Parathyroid adenoma (tissue), 2 donors: ENCODE results near the gene CBLN3.

Source experiments
- H2AFZ ChIP-seq: fragments of 300-600 bp; sonication (generic); one replicate; pipeline ENCODE4 v1.7.0; 2017; ENCODE audit warnings: antibody characterized with exemption, mild to moderate bottlenecking
- H3K27ac ChIP-seq: fragments of 300-600 bp; sonication (generic); one replicate; pipeline ENCODE4 v1.7.0; 2017
- H3K27me3 ChIP-seq: fragments of 300-600 bp; sonication (generic); one replicate; pipeline ENCODE4 v1.7.0; 2017; ENCODE audit warnings: low read length; ENCODE audit not compliant: control insufficient read depth, insufficient read depth
- H3K36me3 ChIP-seq: fragments of 300-600 bp; sonication (generic); one replicate; pipeline ENCODE4 v1.7.0; 2017; ENCODE audit warnings: low read length; ENCODE audit not compliant: control insufficient read depth, insufficient read depth
- H3K4me1 ChIP-seq: fragments of 300-600 bp; sonication (generic); one replicate; pipeline ENCODE4 v1.7.0; 2017; ENCODE audit warnings: control low read depth
- H3K4me2 ChIP-seq: fragments of 300-600 bp; sonication (generic); one replicate; pipeline ENCODE4 v1.7.0; 2017; ENCODE audit warnings: low read length
- H3K4me3 ChIP-seq: fragments of 300-600 bp; sonication (generic); one replicate; pipeline ENCODE4 v1.7.0; 2017; ENCODE audit warnings: low read depth, low read length
- H3K79me2 ChIP-seq: fragments of 300-600 bp; sonication (generic); one replicate; pipeline ENCODE4 v1.7.0; 2017; ENCODE audit warnings: control low read depth
- H3K9ac ChIP-seq: fragments of 300-600 bp; sonication (generic); one replicate; pipeline ENCODE4 v1.7.0; 2017; ENCODE audit warnings: mild to moderate bottlenecking
- H3K9me3 ChIP-seq: fragments of 300-600 bp; sonication (generic); one replicate; pipeline ENCODE4 v1.7.0; 2017; ENCODE audit warnings: low read length; ENCODE audit not compliant: control insufficient read depth
- TF ChIP-seq, protein P1 (sequence below): fragments of 300-600 bp; sonication (generic); IDR thresholded peaks from one replicate; pipeline ENCODE4 v1.7.0; 2017; ENCODE audit warnings: antibody characterized with exemption, mild to moderate bottlenecking
- donor health status: primary hyperparathyroidism.

CBLN3 gene

GRCh38 chr14:24426912-24427536, 2.4 kb downstream of the CBLN3 start:
- Histone ChIP-seq H3K27ac (no peak overlapping the region), H3K4me1 (peaks cover 19% of the 10 kb centered on the region), H2AFZ (no peak overlapping the region), H3K9me3 (no peaks in the 10 kb centered on the region), H3K9ac (no peak overlapping the region), H3K27me3 (no peaks in the 10 kb centered on the region), H3K4me3 (no peak overlapping the region), H3K79me2 (no peaks in the 10 kb centered on the region), H3K4me2 (no peak overlapping the region), H3K36me3 (no peaks in the 10 kb centered on the region)
- TF ChIP-seq, protein P1, sequence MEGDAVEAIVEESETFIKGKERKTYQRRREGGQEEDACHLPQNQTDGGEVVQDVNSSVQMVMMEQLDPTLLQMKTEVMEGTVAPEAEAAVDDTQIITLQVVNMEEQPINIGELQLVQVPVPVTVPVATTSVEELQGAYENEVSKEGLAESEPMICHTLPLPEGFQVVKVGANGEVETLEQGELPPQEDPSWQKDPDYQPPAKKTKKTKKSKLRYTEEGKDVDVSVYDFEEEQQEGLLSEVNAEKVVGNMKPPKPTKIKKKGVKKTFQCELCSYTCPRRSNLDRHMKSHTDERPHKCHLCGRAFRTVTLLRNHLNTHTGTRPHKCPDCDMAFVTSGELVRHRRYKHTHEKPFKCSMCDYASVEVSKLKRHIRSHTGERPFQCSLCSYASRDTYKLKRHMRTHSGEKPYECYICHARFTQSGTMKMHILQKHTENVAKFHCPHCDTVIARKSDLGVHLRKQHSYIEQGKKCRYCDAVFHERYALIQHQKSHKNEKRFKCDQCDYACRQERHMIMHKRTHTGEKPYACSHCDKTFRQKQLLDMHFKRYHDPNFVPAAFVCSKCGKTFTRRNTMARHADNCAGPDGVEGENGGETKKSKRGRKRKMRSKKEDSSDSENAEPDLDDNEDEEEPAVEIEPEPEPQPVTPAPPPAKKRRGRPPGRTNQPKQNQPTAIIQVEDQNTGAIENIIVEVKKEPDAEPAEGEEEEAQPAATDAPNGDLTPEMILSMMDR = no peak

GRCh38 chr14:24426150-24426911, 3.1 kb downstream of the CBLN3 start:
- Histone ChIP-seq H3K9ac (no peak overlapping the region), H3K27ac (no peak overlapping the region)

GRCh38 chr14:24425704-24426103, 3.8 kb downstream of the CBLN3 start:
- Histone ChIP-seq H3K4me3 (no peak overlapping the region), H3K27me3 (no peaks in the 10 kb centered on the region), H2AFZ (no peak overlapping the region), H3K36me3 (no peaks in the 10 kb centered on the region), H3K4me2 (no peak overlapping the region), H3K4me1 (peaks cover 7% of the 10 kb centered on the region), H3K27ac (no peak overlapping the region), H3K9ac (no peak overlapping the region), H3K9me3 (no peaks in the 10 kb centered on the region), H3K79me2 (no peaks in the 10 kb centered on the region)
- TF ChIP-seq, protein P1 = no peak

More at GRCh38 chr14:24426150-24426911, 3.1 kb downstream of the CBLN3 start:
- H3K36me3 ChIP-seq = no peaks in the 10 kb centered on the region
- H2AFZ ChIP-seq = no peak overlapping the region
- no peak overlapping the region for H3K4me3 ChIP-seq
- TF ChIP-seq, protein P1 = no peak
- H3K9me3 ChIP-seq = no peaks in the 10 kb centered on the region
- H3K27me3 ChIP-seq = no peaks in the 10 kb centered on the region
- H3K79me2 ChIP-seq = no peaks in the 10 kb centered on the region
- H3K4me1 ChIP-seq = peaks cover 13% of the 10 kb centered on the region
- no peak overlapping the region for H3K4me2 ChIP-seq

GRCh38 chr14:24422694-24423601, 6.5 kb downstream of the CBLN3 start:
- Histone ChIP-seq H3K79me2 (no peaks in the 10 kb centered on the region), H3K27me3 (no peaks in the 10 kb centered on the region), H3K4me2 (no peak overlapping the region), H2AFZ (no peak overlapping the region), H3K9me3 (no peaks in the 10 kb centered on the region), H3K9ac (no peak overlapping the region), H3K36me3 (no peaks in the 10 kb centered on the region), H3K4me1 (peaks cover 6% of the 10 kb centered on the region), H3K4me3 (no peak overlapping the region), H3K27ac (no peak overlapping the region)
- TF ChIP-seq, protein P1 = no peak
